ENCODE measurements around the gene HAPLN2. TPM values are rescaled to one million over a fixed set of nuclear protein-coding genes. Genes with fewer than 3 reads are reported as not detected.

HAPLN2 gene
- total RNA-seq, 1 experiment from 2014 or later, result not detected

GRCh38 chr1:156639601-156640101 is 20.4 kb downstream of the HAPLN2 start:
- peak; percentile 53 for DNase-seq (ENCODE audit: low read depth)
- in situ Hi-C loops (cut with HindIII; ENCODE audit: low pct_unique_long_range_greater_than_20kb, low sequenced_read_pairs), result no loop called here

- in situ Hi-C loops (cut with HindIII; ENCODE audit: low pct_unique_long_range_greater_than_20kb, low sequenced_read_pairs), result no loop called here
- DNase-seq (ENCODE audit: low read depth), result no peak
Observed at GRCh38 chr1:156640842-156641706, 21.9 kb downstream of the HAPLN2 start.

- no peak for DNase-seq (ENCODE audit: low read depth)
- in situ Hi-C loops (cut with HindIII; ENCODE audit: low pct_unique_long_range_greater_than_20kb, low sequenced_read_pairs), result no loop called here
Observed at GRCh38 chr1:156641761-156642264, 22.6 kb downstream of the HAPLN2 start, which contains the start of gene BCAN. BCAN (plus strand) TSS chr1:156642117; CDS start chr1:156646055, 3,938 bp downstream.

DNA sequence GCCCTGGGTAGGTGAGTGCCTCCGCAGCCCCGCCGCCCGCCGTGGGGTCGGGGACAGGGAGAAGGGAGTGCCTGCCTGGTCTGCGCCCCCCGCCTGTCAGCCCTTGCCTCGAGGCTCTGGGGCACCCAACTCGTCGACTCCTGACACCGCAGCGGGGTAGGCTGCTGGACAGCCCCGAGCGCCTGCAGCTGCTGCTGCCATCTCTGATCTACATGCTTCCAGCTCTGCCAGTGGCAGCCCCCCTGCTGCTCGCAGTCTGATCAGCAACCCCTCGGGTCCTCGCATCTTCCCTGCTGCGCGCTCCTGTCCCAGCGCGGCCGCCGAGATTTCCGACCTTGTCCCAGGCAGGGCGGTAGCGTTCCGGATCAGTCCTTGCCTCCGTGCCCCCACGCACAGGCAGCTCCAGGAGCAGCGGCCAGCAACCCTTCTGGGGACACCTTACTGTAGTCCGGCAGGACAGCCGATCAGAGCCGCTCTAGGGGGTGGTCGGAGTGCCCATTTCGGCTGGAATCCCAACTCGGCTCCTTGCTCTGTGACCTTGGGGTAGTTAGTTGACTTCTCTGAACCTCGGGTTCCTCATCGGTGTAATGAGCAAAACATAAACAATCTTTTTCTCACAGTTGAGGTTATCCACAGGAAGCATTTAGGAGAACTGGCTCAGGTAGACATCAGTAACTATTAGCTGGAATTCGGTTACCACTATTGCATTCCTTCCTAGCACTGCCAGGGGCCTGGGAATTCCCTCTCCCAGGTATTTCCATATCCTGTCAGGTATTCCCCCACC is 23.2 kb downstream of the HAPLN2 start:
- in situ Hi-C loops (cut with HindIII; ENCODE audit: low pct_unique_long_range_greater_than_20kb, low sequenced_read_pairs), result no loop called here
- DNase-seq (ENCODE audit: low read depth), result no peak

DNA sequence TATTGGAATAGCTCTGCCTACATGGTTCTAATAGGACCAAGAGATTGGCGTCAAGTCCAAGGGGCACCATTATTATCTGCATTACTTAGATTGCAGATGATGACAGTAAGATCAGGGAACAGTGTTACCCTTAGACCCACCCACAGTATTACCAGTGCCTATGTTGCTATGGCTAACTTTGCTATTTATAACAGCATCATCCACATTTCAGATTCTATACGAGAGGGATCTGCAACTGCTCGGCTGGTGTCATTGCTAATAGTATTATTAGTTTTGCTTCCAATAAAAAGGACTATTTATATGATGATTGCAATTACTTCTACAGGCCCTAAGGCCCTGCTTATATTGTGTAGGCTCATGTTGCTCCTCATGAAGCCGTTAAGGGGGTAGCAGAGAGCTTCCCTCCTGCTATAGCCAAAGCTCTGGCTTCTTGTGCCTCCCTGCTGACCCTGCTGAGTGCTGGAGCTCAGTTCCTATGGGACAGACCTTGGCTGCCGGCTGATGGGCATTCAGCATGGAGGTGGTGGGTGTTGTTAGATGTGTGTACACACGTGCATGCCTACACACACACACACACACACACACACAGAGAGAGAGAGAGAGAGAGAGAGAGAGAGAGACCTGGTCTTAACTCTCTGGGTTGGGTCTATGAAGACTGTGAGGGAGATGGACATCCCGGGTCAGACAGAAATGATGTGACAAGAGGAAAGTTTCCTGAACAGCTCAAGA is 24.0 kb downstream of the HAPLN2 start:
- in situ Hi-C loops (cut with HindIII; ENCODE audit: low pct_unique_long_range_greater_than_20kb, low sequenced_read_pairs), result no loop called here
- no peak for DNase-seq (ENCODE audit: low read depth)

DNA sequence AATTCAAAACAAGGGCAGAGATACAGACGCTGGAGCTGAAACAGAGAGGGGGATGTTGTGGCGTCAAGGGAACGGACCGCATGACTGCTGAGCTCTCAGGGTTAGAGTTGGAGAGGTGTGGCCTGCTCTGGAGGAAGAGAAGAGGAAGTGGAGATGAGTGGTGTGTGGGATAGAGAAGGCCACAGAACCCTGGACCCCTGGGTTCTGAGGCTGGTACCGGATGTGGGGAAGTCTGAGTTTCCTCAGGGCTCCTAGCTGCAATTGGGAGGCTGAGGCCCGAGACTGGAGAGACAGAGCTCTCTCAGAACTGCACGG is 24.5 kb downstream of the HAPLN2 start:
- DNase-seq (ENCODE audit: low read depth), result no peak
- in situ Hi-C loops (cut with HindIII; ENCODE audit: low pct_unique_long_range_greater_than_20kb, low sequenced_read_pairs), result no loop called here

DNA sequence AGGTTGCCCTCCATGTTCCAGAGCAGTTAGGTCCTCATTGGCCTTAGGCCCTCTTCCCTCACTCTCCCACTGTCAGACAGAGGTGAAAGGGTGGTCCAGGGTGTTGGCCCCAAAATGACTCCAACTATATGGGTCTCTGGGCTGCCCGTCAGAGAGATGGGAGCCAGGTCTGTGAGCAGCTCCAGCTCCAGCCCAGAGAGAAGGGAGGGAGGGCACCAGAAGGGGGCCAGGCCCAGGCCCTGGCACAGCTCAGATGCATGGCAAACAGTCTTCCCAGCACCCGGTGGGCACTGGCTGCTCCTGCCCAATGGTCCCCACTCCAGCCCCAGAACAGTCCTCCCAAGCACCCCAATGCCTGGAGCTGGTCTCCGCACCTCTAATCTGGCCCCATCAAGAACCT is 24.9 kb downstream of the HAPLN2 start:
- DNase-seq (ENCODE audit: low read depth), result no peak
- in situ Hi-C loops (cut with HindIII; ENCODE audit: low pct_unique_long_range_greater_than_20kb, low sequenced_read_pairs), result no loop called here

DNA sequence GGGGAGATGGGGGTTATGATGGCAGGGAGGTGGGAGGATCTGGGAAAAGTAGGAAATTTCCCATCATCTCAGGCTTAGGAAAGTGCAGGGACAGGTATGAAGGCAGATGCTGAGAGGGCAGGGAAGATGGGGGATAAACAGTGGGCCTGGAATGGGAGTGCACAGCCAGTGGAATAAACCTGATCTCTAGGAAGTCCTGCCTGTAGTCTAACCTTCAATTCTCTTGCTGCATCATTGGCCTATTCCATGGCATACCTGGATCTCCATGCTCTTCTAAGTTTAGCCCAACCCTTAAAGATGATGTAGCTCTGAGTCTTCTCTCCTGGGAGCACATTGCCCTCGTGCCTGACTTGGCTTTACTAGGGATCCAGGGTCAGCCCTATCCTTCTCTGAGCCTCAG is 25.4 kb downstream of the HAPLN2 start:
- in situ Hi-C loops (cut with HindIII; ENCODE audit: low pct_unique_long_range_greater_than_20kb, low sequenced_read_pairs), result no loop called here
- no peak for DNase-seq (ENCODE audit: low read depth)

GRCh38 chr1:156645056-156645455 is 25.8 kb downstream of the HAPLN2 start:
- in situ Hi-C loops (cut with HindIII; ENCODE audit: low pct_unique_long_range_greater_than_20kb, low sequenced_read_pairs), result no loop called here
- DNase-seq (ENCODE audit: low read depth), result no peak

GRCh38 chr1:156645666-156646065 is 26.5 kb downstream of the HAPLN2 start:
- DNase-seq (ENCODE audit: low read depth), result no peak
- in situ Hi-C loops (cut with HindIII; ENCODE audit: low pct_unique_long_range_greater_than_20kb, low sequenced_read_pairs), result no loop called here

- in situ Hi-C loops (cut with HindIII; ENCODE audit: low pct_unique_long_range_greater_than_20kb, low sequenced_read_pairs), result no loop called here
- DNase-seq (ENCODE audit: low read depth), result no peak
Observed at GRCh38 chr1:156646738-156647211, 27.6 kb downstream of the HAPLN2 start.

- in situ Hi-C loops (cut with HindIII; ENCODE audit: low pct_unique_long_range_greater_than_20kb, low sequenced_read_pairs), result no loop called here
- no peak for DNase-seq (ENCODE audit: low read depth)
Observed at GRCh38 chr1:156647351-156647750, 28.1 kb downstream of the HAPLN2 start.

GRCh38 chr1:156648496-156648895 is 29.3 kb downstream of the HAPLN2 start:
- DNase-seq (ENCODE audit: low read depth), result no peak
- in situ Hi-C loops (cut with HindIII; ENCODE audit: low pct_unique_long_range_greater_than_20kb, low sequenced_read_pairs), result no loop called here

GRCh38 chr1:156648951-156649350 is 29.7 kb downstream of the HAPLN2 start:
- no peak for DNase-seq (ENCODE audit: low read depth)
- in situ Hi-C loops (cut with HindIII; ENCODE audit: low pct_unique_long_range_greater_than_20kb, low sequenced_read_pairs), result no loop called here

- DNase-seq (ENCODE audit: low read depth), result no peak
- in situ Hi-C loops (cut with HindIII; ENCODE audit: low pct_unique_long_range_greater_than_20kb, low sequenced_read_pairs), result no loop called here
Observed at GRCh38 chr1:156652131-156652991, 33.1 kb downstream of the HAPLN2 start.

DNA sequence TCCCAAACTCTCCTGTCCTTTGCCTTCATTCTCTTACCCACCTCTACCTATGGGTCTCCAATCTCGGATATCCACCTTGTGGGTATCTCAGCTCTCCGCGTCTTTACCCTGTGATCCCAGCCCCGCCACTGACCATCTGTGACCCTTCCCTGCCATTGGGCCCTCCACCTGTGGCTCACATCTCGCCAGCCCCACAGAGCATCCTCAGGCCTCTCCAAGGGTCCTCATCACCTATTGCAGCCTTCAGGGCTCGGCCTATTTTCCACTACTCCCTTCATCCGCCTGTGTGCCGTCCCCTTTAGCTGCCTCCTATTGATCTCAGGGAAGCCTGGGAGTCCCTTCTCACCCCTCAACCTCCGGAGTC is 33.8 kb downstream of the HAPLN2 start:
- no peak for DNase-seq (ENCODE audit: low read depth)
- in situ Hi-C loops (cut with HindIII; ENCODE audit: low pct_unique_long_range_greater_than_20kb, low sequenced_read_pairs), result no loop called here

DNA sequence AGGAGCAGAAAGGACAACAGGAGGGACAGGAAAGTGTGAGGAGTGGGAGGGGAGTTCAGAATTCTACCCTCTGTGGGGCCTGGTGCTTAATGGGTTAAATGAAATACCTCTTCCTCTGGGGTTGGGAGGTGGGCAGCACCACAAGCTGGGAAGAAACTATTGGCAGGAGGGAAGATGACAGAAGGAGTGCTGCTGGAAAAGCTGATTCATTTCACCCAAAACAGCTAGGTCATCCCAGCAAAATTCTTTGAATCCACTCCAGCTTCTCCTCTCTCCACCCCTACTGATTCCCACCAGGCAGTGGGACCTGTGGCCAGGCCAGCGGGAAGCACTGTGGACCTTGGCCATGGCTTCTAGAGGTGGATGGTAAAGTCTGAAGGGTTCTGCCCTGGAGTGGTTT is 35.5 kb downstream of the HAPLN2 start:
- DNase-seq (ENCODE audit: low read depth), result no peak
- in situ Hi-C loops (cut with HindIII; ENCODE audit: low pct_unique_long_range_greater_than_20kb, low sequenced_read_pairs), result no loop called here
